Measurements from ENCODE around the gene CHTOP. TPM values are rescaled to one million over a fixed set of nuclear protein-coding genes. Genes with fewer than 3 reads are reported as not detected.

Gene CHTOP
- polyA plus RNA-seq, 1 donor from 2014 or later, result 159 TPM

DNA sequence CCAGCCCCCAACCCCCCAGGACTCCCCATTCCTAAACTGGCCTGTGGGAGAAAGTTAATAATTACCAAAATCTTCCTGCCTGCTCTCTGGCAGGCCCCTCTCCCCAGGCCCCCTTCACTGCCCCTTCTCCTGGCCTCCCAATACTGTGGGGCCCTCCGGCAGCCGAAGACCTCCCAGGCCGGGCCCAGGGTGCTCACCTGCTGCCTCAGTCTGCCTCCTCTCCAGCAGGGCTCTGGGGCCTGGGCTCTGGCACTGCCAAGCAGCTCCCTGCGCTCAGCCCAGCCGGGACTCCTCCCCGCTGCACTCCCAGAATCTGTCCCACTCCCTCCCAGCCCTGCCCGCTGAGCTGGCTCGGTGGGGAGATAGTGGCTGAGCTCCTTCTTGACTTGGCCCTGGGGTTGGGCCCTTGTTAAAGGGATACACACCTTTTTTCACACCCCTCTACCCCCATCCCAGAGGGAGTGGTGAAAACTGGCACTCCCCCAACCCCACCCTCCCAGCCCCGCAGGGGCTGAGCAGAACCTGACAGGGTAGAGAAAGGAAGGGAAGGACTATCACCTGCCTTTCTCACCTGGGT is 21.0 kb upstream of the CHTOP start, which contains the start of gene S100A16:
S100A16 (minus strand) TSS at position 383 of the 577 bp plus-strand sequence. CDS start 4,986 bp downstream, outside the sequence.
- TF ChIP-seq, protein P1, sequence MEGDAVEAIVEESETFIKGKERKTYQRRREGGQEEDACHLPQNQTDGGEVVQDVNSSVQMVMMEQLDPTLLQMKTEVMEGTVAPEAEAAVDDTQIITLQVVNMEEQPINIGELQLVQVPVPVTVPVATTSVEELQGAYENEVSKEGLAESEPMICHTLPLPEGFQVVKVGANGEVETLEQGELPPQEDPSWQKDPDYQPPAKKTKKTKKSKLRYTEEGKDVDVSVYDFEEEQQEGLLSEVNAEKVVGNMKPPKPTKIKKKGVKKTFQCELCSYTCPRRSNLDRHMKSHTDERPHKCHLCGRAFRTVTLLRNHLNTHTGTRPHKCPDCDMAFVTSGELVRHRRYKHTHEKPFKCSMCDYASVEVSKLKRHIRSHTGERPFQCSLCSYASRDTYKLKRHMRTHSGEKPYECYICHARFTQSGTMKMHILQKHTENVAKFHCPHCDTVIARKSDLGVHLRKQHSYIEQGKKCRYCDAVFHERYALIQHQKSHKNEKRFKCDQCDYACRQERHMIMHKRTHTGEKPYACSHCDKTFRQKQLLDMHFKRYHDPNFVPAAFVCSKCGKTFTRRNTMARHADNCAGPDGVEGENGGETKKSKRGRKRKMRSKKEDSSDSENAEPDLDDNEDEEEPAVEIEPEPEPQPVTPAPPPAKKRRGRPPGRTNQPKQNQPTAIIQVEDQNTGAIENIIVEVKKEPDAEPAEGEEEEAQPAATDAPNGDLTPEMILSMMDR (IDR thresholded peaks at IDR 0.05; ENCODE audit: poor library complexity, severe bottlenecking), result no peak
- no peak for TF ChIP-seq SMC3 (conservative IDR thresholded peaks at IDR 0.05; ENCODE audit: poor library complexity)
- TF ChIP-seq RAD21 (conservative IDR thresholded peaks at IDR 0.05), result no peak
- no peak for TF ChIP-seq TAF1 (IDR thresholded peaks at IDR 0.05; ENCODE audit: low read depth)
- no peak for TF ChIP-seq POLR2AphosphoS5 (IDR thresholded peaks at IDR 0.05)
- no peak for TF ChIP-seq EZH2 (IDR thresholded peaks at IDR 0.05; ENCODE audit: borderline replicate concordance, insufficient read depth, low read length, poor library complexity, severe bottlenecking)
- no peak for TF ChIP-seq MXI1 (conservative IDR thresholded peaks at IDR 0.05; ENCODE audit: poor library complexity, severe bottlenecking)
- TF ChIP-seq, protein P2, sequence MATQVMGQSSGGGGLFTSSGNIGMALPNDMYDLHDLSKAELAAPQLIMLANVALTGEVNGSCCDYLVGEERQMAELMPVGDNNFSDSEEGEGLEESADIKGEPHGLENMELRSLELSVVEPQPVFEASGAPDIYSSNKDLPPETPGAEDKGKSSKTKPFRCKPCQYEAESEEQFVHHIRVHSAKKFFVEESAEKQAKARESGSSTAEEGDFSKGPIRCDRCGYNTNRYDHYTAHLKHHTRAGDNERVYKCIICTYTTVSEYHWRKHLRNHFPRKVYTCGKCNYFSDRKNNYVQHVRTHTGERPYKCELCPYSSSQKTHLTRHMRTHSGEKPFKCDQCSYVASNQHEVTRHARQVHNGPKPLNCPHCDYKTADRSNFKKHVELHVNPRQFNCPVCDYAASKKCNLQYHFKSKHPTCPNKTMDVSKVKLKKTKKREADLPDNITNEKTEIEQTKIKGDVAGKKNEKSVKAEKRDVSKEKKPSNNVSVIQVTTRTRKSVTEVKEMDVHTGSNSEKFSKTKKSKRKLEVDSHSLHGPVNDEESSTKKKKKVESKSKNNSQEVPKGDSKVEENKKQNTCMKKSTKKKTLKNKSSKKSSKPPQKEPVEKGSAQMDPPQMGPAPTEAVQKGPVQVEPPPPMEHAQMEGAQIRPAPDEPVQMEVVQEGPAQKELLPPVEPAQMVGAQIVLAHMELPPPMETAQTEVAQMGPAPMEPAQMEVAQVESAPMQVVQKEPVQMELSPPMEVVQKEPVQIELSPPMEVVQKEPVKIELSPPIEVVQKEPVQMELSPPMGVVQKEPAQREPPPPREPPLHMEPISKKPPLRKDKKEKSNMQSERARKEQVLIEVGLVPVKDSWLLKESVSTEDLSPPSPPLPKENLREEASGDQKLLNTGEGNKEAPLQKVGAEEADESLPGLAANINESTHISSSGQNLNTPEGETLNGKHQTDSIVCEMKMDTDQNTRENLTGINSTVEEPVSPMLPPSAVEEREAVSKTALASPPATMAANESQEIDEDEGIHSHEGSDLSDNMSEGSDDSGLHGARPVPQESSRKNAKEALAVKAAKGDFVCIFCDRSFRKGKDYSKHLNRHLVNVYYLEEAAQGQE (IDR thresholded peaks at IDR 0.05; ENCODE audit: borderline replicate concordance), result no peak
- no peaks in the 10 kb centered on the region for H3K36me3 ChIP-seq (ENCODE audit: insufficient read depth, low read length)
- H3K27me3 ChIP-seq (ENCODE audit: insufficient read depth, low read depth, low read length), result no peaks in the 10 kb centered on the region
- no peaks in the 10 kb centered on the region for H3K9me3 ChIP-seq (ENCODE audit: low read length)
- H3F3A ChIP-seq (ENCODE audit: insufficient read depth, low read length, poor library complexity, severe bottlenecking), result no peaks in the 10 kb centered on the region
- H3K79me2 ChIP-seq (replicated peaks; ENCODE audit: insufficient read depth, low read length), result no peaks in the 10 kb centered on the region
- no peak within 1 kb of the TSS for H3K27ac ChIP-seq (ENCODE audit: low read length)
- H2AFZ ChIP-seq (ENCODE audit: low read depth, low read length), result no peak within 1 kb of the TSS
- H3K9me2 ChIP-seq (ENCODE audit: insufficient read depth, low read length), result no peaks in the 10 kb centered on the region
- no peak within 1 kb of the TSS for H3K9ac ChIP-seq (ENCODE audit: low read length)
- no peaks in the 10 kb centered on the region for H4K20me1 ChIP-seq (ENCODE audit: insufficient read depth)
- H3K4me3 ChIP-seq (ENCODE audit: low read length), result no peak within 1 kb of the TSS
- H3K4me2 ChIP-seq (ENCODE audit: low read length), result no peak within 1 kb of the TSS

DNA sequence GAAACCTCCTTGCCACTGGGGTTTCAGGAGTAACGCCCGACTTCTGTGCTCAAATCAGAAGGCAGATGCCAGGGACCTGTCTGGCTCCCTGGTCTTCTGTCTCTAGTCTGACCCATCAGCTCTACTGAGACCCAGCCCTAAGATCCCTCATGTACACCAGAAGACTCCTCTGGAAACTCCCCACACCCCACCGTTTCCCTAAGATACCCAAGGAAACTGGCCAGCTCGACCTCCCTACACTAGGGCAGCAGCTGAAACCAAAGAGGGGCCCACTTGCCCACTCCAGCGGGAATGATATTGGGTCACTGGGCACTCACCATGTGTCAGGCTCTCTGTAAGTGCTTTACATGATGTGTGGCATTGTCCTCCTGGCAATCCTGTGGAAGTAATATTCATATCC is 20.5 kb upstream of the CHTOP start:
- Histone ChIP-seq H4K20me1 (ENCODE audit: insufficient read depth) (no peaks in the 10 kb centered on the region), H3K27me3 (ENCODE audit: insufficient read depth, low read depth, low read length) (no peaks in the 10 kb centered on the region), H3K4me3 (ENCODE audit: low read length) (no peak overlapping the region), H3F3A (ENCODE audit: insufficient read depth, low read length, poor library complexity, severe bottlenecking) (no peaks in the 10 kb centered on the region), H3K27ac (ENCODE audit: low read length) (no peak overlapping the region), H3K9me2 (ENCODE audit: insufficient read depth, low read length) (no peaks in the 10 kb centered on the region), H3K36me3 (ENCODE audit: insufficient read depth, low read length) (no peaks in the 10 kb centered on the region), H3K79me2 (replicated peaks; ENCODE audit: insufficient read depth, low read length) (no peaks in the 10 kb centered on the region), H3K9ac (ENCODE audit: low read length) (no peak overlapping the region), H2AFZ (ENCODE audit: low read depth, low read length) (no peak overlapping the region), H3K9me3 (ENCODE audit: low read length) (no peaks in the 10 kb centered on the region), H3K4me2 (ENCODE audit: low read length) (no peak overlapping the region)
- no peak for TF ChIP-seq EZH2 (IDR thresholded peaks at IDR 0.05; ENCODE audit: borderline replicate concordance, insufficient read depth, low read length, poor library complexity, severe bottlenecking)
- TF ChIP-seq MXI1 (conservative IDR thresholded peaks at IDR 0.05; ENCODE audit: poor library complexity, severe bottlenecking), result no peak
- TF ChIP-seq TAF1 (IDR thresholded peaks at IDR 0.05; ENCODE audit: low read depth), result no peak
- TF ChIP-seq, protein P1 (IDR thresholded peaks at IDR 0.05; ENCODE audit: poor library complexity, severe bottlenecking), result no peak
- TF ChIP-seq, protein P2 (IDR thresholded peaks at IDR 0.05; ENCODE audit: borderline replicate concordance), result no peak
- no peak for TF ChIP-seq POLR2AphosphoS5 (IDR thresholded peaks at IDR 0.05)
